Sciatic nerve (tissue), 2 donors: ENCODE data around the gene PROSER2. TPM values are rescaled to one million over a fixed set of nuclear protein-coding genes. Genes with fewer than 3 reads are reported as not detected.
A peak's percentile ranks its signal among the peaks of the same experiment; 100 is the strongest.

Experiments used
- ATAC-seq: fragments of 200-7000 bp; cut with Tn5 transposase; one replicate; pipeline ENCODE4 v1.9.1; 2020; ENCODE audit warnings: mild to moderate bottlenecking, moderate library complexity
- DNase-seq: peaks from one replicate; pipeline ENCODE4 v3.0.0-alpha.2; 2020; ENCODE audit warnings: low spot score
- intact Hi-C: fragments of 100-400 bp; cut with DNase I; formaldehyde crosslinking; loops from one replicate; pipeline ENCODE4 v1.14.2; 2022
- total RNA-seq: library from RNA; stranded (reverse); fragmentation: NEBNext Ultra II Directional; extraction: Animal tissue kit (Norgen Biotek cat#: 25700); gene quantifications from one replicate; pipeline ENCODE4 v1.2.1, GENCODE V29; 2021
- donor health status: DM: no; HTN: no; CAD: no.
- donor health status: DM: no; HTN: no; CAD: no.

PROSER2 gene
- total RNA-seq, 1 donor from 2014 or later: 23.7 TPM

DNA sequence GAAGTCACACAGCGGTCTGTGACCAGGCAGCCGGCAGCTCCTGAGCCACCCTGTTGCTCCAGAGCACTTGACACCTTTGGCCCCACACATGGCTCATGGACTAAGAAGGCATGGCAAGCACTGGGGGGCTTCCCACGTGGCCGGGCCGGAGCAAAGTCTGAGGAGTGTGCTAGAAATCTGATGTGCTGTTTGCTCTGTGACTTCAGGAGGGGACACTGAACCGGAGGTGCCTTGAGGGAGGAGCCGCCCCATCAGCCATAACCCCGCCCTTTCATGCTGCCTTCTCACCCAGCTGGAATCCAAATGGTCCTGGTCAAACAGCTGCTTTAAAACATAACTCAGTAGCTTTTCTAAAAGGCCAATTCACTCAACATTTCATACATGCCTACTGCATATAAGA is 33.5 kb downstream of the PROSER2 start:
- DNase-seq: peak; percentile 45
- intact Hi-C loops: no loop called here
- no peak for ATAC-seq

- intact Hi-C loops: no loop called here
- DNase-seq (peak; percentile 18), ATAC-seq (no peak)
Observed at GRCh38 chr10:11858093-11858492, 34.9 kb downstream of the PROSER2 start.

- intact Hi-C loops: no loop called here
- DNase-seq: no peak
- ATAC-seq: no peak
Observed at GRCh38 chr10:11861341-11861740, 38.2 kb downstream of the PROSER2 start.

- DNase-seq (no peak), ATAC-seq (no peak)
- intact Hi-C loops: no loop called here
Observed at GRCh38 chr10:11861811-11862428, 38.8 kb downstream of the PROSER2 start.

DNA sequence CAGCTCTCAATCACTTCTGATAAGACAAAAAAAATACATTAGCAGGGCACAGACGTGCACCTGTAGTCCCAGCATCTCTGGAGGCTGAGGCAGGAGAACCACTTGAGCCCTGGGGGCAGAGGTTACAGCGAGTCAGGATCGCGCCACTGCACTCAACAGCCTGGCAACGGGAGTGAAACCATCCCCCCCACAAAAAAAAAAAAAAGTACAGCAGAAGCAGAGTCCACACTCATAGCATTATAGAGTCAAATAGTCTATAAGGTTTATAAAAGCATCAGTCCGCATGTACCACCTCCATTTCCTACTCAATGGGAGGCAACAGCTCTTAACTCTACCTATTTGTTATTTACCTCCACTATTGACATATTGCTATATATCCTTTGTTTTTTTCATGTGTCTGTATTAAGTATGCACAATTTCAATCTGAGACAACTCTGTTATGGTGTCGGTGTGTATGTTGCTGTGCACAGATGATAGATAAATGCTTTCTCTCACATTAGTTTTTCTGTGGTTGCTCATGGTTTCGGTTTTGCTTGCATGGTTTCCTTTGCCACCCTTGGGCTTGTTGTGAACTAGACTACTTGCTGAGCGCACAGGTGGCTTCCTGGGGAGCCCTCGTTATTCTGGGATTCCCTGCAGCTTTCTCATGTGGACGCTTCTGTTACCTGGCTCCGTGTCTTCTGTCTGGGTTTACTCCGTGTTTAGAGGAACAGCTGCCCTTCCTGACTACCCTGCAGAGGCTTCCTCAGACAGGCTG is 40.4 kb downstream of the PROSER2 start:
- DNase-seq (peak; percentile 22), ATAC-seq (no peak)
- intact Hi-C loops: no loop called here

DNA sequence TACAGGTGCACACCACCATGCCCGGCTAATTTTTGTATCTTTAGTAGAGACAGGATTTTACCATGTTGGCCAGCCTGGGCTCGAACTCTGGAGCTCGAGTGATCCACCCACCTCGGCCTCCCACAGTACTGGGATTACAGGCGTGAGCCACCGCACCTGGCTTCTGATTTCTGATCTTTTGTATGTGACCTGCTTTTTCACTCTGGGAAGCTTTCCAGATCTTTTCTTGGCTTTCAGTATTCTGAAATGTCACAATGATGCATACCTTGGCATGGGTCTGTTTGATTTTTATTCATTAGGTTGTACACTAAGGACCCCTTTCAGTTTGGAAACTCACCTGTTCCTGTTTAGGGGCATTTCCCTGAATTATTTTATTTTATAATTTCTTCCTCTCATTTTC is 41.6 kb downstream of the PROSER2 start:
- DNase-seq (peak; percentile 38), ATAC-seq (no peak)
- intact Hi-C loops: no loop called here

DNA sequence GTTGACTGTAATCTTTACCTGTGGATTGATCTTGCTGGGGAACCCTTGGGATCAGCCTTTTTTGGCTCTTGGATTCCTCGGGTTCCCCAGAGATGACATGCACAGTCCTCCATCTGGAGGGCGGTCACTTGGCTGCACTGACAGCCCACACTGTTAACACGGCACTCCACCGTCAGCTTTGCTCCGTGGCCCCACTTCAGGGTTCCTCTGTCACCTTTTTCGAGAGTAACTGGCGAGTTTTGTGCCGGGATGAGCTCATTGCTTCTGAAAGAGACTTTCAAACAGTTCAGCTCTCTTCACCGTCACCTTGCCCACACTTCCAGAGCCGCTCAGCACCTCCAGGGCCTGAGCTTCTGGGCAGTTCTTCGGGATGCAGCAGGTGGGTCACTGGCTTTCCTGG is 42.4 kb downstream of the PROSER2 start:
- DNase-seq: peak; percentile 38

GRCh38 chr10:11866199-11866925 is 43.2 kb downstream of the PROSER2 start:
- DNase-seq (no peak), ATAC-seq (no peak)
- intact Hi-C loops: no loop called here

More for the DNA sequence above, 42.4 kb downstream of the PROSER2 start:
- no peak for ATAC-seq
- intact Hi-C loops: no loop called here

DNA sequence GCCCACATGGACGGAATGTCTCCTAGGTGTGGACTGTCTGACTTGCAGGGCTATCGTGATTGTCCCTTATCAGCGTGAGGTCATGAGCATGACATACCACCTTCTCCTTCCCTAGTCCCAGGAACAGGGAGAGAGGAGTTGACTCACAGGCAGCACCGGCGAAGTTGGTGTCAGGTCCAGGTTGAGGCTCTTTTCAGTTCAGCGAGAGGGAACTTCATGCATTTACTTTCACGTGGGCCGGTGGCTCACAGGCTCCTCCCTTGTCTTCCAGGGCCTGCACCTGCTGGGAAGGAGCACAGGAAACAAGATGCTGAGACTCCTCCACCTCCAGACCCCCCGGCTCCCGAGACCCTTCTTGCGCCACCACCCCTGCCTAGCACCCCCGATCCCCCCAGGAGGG is 46.1 kb downstream of the PROSER2 start:
- intact Hi-C loops: no loop called here
- DNase-seq (no peak), ATAC-seq (no peak)

GRCh38 chr10:11869743-11870460 is 46.7 kb downstream of the PROSER2 start:
- intact Hi-C loops: no loop called here
- no peak for DNase-seq
- ATAC-seq: no peak

- no peak for ATAC-seq
- no peak for DNase-seq
- intact Hi-C loops: no loop called here
Observed at GRCh38 chr10:11870461-11870780, 47.3 kb downstream of the PROSER2 start.

- intact Hi-C loops: no loop called here
- DNase-seq: no peak
- ATAC-seq: no peak
Observed at GRCh38 chr10:11870900-11871400, 47.8 kb downstream of the PROSER2 start.

- no peak for ATAC-seq
- DNase-seq: no peak
- intact Hi-C loops: no loop called here
Observed at GRCh38 chr10:11871466-11871865, 48.3 kb downstream of the PROSER2 start.

- ATAC-seq (peak; percentile 71), DNase-seq (peak; percentile 76)
- intact Hi-C loops: no loop called here
Observed at GRCh38 chr10:11874568-11875493, 51.7 kb downstream of the PROSER2 start.

GRCh38 chr10:11875494-11876281 is 52.5 kb downstream of the PROSER2 start:
- ATAC-seq (peak; percentile 95), DNase-seq (peak; percentile 84)
- intact Hi-C loops: no loop called here

DNA sequence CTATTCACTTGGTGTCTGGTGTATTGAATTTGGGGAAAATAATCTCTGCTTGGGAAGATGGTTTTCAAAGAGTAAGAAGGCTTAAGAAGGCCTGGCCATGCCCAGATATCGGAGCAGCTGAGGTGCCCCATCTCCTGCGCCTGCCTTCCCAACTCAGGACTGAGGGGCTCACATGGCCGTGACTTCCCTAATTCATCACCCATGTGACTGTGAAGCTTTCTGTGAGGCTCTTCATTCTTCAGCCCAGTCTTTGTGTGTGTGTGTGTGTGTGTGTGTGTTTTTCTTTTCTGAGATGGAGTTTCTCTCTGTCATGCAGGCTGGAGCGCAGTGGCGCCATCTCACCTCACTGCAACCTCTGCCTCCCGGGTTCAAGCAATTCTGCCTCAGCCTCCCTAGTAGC is 53.2 kb downstream of the PROSER2 start:
- intact Hi-C loops: no loop called here
- ATAC-seq (no peak), DNase-seq (no peak)

- ATAC-seq (no peak), DNase-seq (no peak)
- intact Hi-C loops: no loop called here
Observed at GRCh38 chr10:11876805-11877590, 53.8 kb downstream of the PROSER2 start.
